BLaER1 (cell line): Measurements from ENCODE around the gene EPS8.

Experiments
- H3K27ac ChIP-seq: shearing (Covaris generic); formaldehyde crosslinking; 2 replicates; pipeline ENCODE4 v1.8.1; 2022
- H3K27me3 ChIP-seq: shearing (Covaris generic); formaldehyde crosslinking; 2 replicates; pipeline ENCODE4 v1.8.1; 2022
- H3K36me3 ChIP-seq: shearing (Covaris generic); formaldehyde crosslinking; 2 replicates; pipeline ENCODE4 v1.8.1; 2022
- H3K4me1 ChIP-seq: shearing (Covaris generic); formaldehyde crosslinking; 2 replicates; pipeline ENCODE4 v1.8.1; 2022
- H3K4me2 ChIP-seq: shearing (Covaris generic); formaldehyde crosslinking; 2 replicates; pipeline ENCODE4 v1.8.1; 2022
- H3K4me3 ChIP-seq: shearing (Covaris generic); formaldehyde crosslinking; 2 replicates; pipeline ENCODE4 v1.8.1; 2022
- H3K9ac ChIP-seq: shearing (Covaris generic); formaldehyde crosslinking; 2 replicates; pipeline ENCODE4 v1.8.1; 2022
- H3K9me3 ChIP-seq: shearing (Covaris generic); formaldehyde crosslinking; 2 replicates; pipeline ENCODE4 v1.8.1; 2022
- H4K20me1 ChIP-seq: shearing (Covaris generic); formaldehyde crosslinking; 2 replicates; pipeline ENCODE4 v1.8.1; 2022
- Cebpa-rat ChIP-seq: shearing (Covaris generic); IDR thresholded peaks from 2 replicates; pipeline ENCODE4 v1.8.1; 2022

The EPS8 gene

GRCh38 chr12:15789220-15790171 lies at the start of gene EPS8:
Gene EPS8, minus strand, starts transcription at chr12:15789388. Its CDS starts 106,437 bp downstream, at chr12:15682951.
- Histone ChIP-seq H3K4me3 (peak within 1 kb of the TSS; percentile 71), H3K4me1 (peaks cover 15% of the 10 kb centered on the region), H3K9me3 (0 out of 2 replicates have a peak, but pooled peaks cover 5% of the 10 kb centered on the region), H4K20me1 (no peaks in the 10 kb centered on the region), H3K36me3 (no peaks in the 10 kb centered on the region), H3K9ac (peak within 1 kb of the TSS; percentile 73), H3K27ac (peak within 1 kb of the TSS; percentile 53; the same call in 1 of the 2 replicates), H3K27me3 (peaks cover 24% of the 10 kb centered on the region), H3K4me2 (peak within 1 kb of the TSS; percentile 96)
- no peak for TF ChIP-seq Cebpa-rat

DNA sequence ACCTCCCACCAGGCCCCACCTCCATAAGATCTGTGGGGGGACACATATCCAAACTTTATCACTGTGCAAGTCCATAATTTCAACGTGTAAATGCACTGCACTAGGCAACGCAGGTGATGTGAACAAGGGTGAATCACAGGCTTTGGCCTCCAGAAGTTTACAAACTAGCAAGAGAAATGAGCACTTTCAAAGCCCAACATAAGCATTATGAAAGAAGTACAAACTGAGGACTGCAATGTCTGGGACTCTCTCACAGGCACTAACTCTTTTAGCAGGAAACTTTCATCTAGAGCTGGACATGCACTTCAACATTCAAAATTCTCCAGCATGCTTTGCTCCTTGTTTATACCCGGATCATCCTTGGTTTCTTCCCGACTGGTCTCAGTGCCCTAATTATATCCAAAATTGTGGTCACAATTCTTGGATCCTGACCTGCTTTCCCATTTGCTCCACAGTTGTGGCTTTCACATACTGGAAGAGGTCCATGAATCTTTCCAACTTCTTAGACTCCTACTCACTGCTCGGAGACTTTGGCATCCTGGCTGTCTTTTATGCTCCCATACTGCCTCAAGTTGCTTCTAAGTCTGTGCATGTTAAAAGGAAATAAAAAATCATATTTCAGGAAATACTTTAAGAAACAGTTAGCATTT lies 48.1 kb upstream of the EPS8 start:
- no peaks in the 10 kb centered on the region for H3K4me1 ChIP-seq
- H3K4me3 ChIP-seq: no peak overlapping the region
- no peak overlapping the region for H3K27ac ChIP-seq
- H4K20me1 ChIP-seq: no peaks in the 10 kb centered on the region
- no peaks in the 10 kb centered on the region for H3K27me3 ChIP-seq
- H3K36me3 ChIP-seq: no peaks in the 10 kb centered on the region
- no peak for TF ChIP-seq Cebpa-rat
- H3K4me2 ChIP-seq: no peak overlapping the region
- no peak overlapping the region for H3K9ac ChIP-seq
- H3K9me3 ChIP-seq: no peaks in the 10 kb centered on the region

DNA sequence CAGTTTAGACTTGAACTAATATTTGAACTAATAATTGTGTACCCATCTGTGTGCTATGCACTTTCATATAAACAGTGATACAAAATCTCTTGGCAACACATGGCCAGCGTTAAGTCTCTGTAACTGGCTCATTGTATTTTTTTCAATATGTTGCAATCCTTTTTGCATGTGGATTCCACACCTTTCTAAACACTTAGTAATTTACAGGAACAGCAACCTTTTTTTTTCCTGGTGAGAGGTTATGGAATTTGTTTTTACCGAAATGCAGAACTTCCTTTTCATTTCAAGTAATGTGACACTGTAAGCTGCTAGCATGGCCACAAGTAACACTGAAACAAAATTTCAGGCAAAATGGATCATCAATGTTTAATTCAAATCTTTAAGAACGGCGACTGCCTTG lies 45.4 kb upstream of the EPS8 start:
- no peak overlapping the region for H3K27ac ChIP-seq
- H3K9me3 ChIP-seq: no peaks in the 10 kb centered on the region
- H3K36me3 ChIP-seq: no peaks in the 10 kb centered on the region
- H4K20me1 ChIP-seq: no peaks in the 10 kb centered on the region
- no peak overlapping the region for H3K4me3 ChIP-seq
- H3K9ac ChIP-seq: no peak overlapping the region
- H3K27me3 ChIP-seq: no peaks in the 10 kb centered on the region
- no peak overlapping the region for H3K4me2 ChIP-seq
- no peak for TF ChIP-seq Cebpa-rat
- no peaks in the 10 kb centered on the region for H3K4me1 ChIP-seq

- Histone ChIP-seq H3K27me3 (no peaks in the 10 kb centered on the region), H3K4me3 (no peak overlapping the region), H3K36me3 (no peaks in the 10 kb centered on the region), H3K9ac (no peak overlapping the region), H3K27ac (no peak overlapping the region), H4K20me1 (no peaks in the 10 kb centered on the region), H3K4me1 (no peaks in the 10 kb centered on the region), H3K9me3 (no peaks in the 10 kb centered on the region), H3K4me2 (no peak overlapping the region)
- TF ChIP-seq Cebpa-rat: no peak
Measured at GRCh38 chr12:15831315-15831978, 42.3 kb upstream of the EPS8 start.

GRCh38 chr12:15830538-15830937 lies 41.4 kb upstream of the EPS8 start:
- no peaks in the 10 kb centered on the region for H3K9me3 ChIP-seq
- no peaks in the 10 kb centered on the region for H3K36me3 ChIP-seq
- H3K27me3 ChIP-seq: no peaks in the 10 kb centered on the region
- no peaks in the 10 kb centered on the region for H3K4me1 ChIP-seq
- H3K9ac ChIP-seq: no peak overlapping the region
- no peaks in the 10 kb centered on the region for H4K20me1 ChIP-seq
- H3K4me2 ChIP-seq: no peak overlapping the region
- no peak overlapping the region for H3K27ac ChIP-seq
- TF ChIP-seq Cebpa-rat: no peak
- no peak overlapping the region for H3K4me3 ChIP-seq

DNA sequence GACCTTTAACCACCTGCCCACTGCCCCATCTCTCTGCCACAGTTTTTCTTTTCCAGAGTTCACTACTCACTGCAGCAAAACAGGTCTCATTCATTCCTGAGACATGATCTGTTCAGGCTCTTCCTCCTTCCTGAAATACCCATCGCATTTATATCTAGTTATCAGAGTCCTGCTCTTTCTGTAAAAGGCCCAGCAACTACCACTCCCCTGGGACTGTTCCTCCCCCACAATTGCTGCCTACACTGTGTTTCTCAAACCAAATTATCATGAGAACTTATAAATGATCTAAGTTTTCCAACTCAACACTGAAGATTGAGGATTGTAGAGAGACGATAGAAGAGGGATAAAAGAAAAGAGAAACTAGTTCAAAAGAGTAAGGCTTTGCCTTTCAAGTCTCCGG lies 40.8 kb upstream of the EPS8 start:
- no peaks in the 10 kb centered on the region for H3K36me3 ChIP-seq
- H3K4me1 ChIP-seq: no peaks in the 10 kb centered on the region
- H4K20me1 ChIP-seq: no peaks in the 10 kb centered on the region
- no peak overlapping the region for H3K9ac ChIP-seq
- H3K4me3 ChIP-seq: no peak overlapping the region
- H3K27me3 ChIP-seq: no peaks in the 10 kb centered on the region
- H3K9me3 ChIP-seq: no peaks in the 10 kb centered on the region
- no peak overlapping the region for H3K4me2 ChIP-seq
- no peak for TF ChIP-seq Cebpa-rat
- no peak overlapping the region for H3K27ac ChIP-seq

DNA sequence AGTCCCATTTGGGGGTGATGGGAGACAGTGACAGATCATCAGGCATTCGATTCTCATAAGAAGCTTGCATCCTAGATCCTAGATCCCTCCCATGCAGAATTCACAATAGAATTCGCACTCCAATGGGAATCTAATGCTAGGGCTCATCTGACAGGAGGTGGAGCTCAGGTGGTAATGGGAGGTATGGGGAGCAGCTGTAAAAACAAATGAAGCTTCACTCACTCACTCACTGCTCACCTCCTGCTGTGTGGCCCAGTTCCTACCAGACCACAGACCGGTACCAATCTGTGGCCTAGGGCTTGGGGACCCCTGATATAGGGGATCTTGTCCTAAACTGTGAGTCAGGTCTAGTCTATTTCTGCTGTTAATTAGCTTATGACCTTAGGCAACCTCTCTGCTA lies 40.1 kb upstream of the EPS8 start:
- no peaks in the 10 kb centered on the region for H3K27me3 ChIP-seq
- no peak overlapping the region for H3K4me2 ChIP-seq
- H4K20me1 ChIP-seq: no peaks in the 10 kb centered on the region
- H3K4me1 ChIP-seq: no peaks in the 10 kb centered on the region
- H3K36me3 ChIP-seq: no peaks in the 10 kb centered on the region
- H3K9ac ChIP-seq: no peak overlapping the region
- TF ChIP-seq Cebpa-rat: no peak
- H3K27ac ChIP-seq: no peak overlapping the region
- no peaks in the 10 kb centered on the region for H3K9me3 ChIP-seq
- no peak overlapping the region for H3K4me3 ChIP-seq

DNA sequence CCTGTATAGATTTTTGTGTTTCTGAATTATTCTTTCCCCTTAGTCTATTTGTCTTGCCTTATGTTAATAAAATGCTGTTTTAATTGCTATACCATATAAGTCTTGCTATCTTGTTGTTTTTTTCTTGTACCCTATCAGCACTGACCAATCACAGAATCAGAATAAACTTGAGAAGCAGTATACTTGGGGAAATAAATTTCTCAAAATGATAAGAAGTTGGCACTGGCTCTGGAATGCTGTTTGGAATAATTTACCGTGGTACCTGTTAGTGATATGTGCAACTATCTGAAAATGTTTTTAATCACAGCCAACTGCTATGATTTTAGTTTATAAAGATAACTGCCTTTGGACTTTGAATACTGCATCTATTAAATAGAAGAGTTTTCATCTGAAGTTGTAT lies 37.9 kb upstream of the EPS8 start:
- Histone ChIP-seq H3K36me3 (no peaks in the 10 kb centered on the region), H4K20me1 (no peaks in the 10 kb centered on the region), H3K4me1 (no peaks in the 10 kb centered on the region), H3K4me3 (no peak overlapping the region), H3K27me3 (no peaks in the 10 kb centered on the region), H3K9me3 (no peaks in the 10 kb centered on the region), H3K4me2 (no peak overlapping the region), H3K9ac (no peak overlapping the region), H3K27ac (no peak overlapping the region)
- no peak for TF ChIP-seq Cebpa-rat

DNA sequence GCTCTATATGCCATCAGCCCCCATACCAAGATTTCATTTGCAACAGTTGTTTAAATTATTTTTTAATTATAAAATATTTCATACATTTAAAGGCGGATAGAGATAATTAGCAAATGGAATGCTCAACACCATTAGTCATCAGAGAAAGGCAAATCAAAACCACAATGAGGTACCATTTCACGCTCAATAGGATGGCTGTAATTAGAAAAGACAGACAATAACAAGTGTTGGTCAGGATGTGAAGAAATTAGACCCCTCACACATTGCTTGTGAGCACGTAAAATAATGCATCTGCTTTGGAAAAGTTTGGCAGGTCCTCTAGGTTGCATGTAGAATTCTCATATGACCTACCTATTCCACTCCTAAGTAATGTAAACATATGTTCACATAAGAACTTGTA lies 35.3 kb upstream of the EPS8 start:
- Histone ChIP-seq H3K36me3 (no peaks in the 10 kb centered on the region), H3K27me3 (no peaks in the 10 kb centered on the region), H3K4me2 (no peak overlapping the region), H3K27ac (no peak overlapping the region), H3K9ac (no peak overlapping the region), H3K9me3 (no peaks in the 10 kb centered on the region), H3K4me3 (no peak overlapping the region), H4K20me1 (no peaks in the 10 kb centered on the region), H3K4me1 (no peaks in the 10 kb centered on the region)
- no peak for TF ChIP-seq Cebpa-rat
